ENCODE measurements around the gene PROX1.

- TF ChIP-seq CTCF (IDR thresholded peaks at IDR 0.05) (no peak), POLR2A (IDR thresholded peaks at IDR 0.05) (no peak), EP300 (IDR thresholded peaks at IDR 0.05) (no peak)
These were observed 78.4 kb downstream of the PROX1 start for GRCh38 chr1:214066190-214066589.
